HepG2 (cell line): ENCODE data around the gene GOLGA8B. TPM values are rescaled to one million over a fixed set of nuclear protein-coding genes. Genes with fewer than 3 reads are reported as not detected.
A peak's percentile ranks its signal among the peaks of the same experiment; 100 is the strongest.

ENCODE experiments used
- BCL6 ChIP-seq: IDR thresholded peaks from 2 replicates; pipeline ENCODE4 v1.6.1; 2016; ENCODE audit warnings: missing genetic modification reagents, missing compliant biosample characterization
- HMGXB3 ChIP-seq: sonication (generic); formaldehyde crosslinking; IDR thresholded peaks from 2 replicates; pipeline ENCODE4 v1.4.0; 2020; ENCODE audit warnings: missing genetic modification reagents, borderline replicate concordance
- KMT2B ChIP-seq: IDR thresholded peaks from 2 replicates; pipeline ENCODE4 v1.6.1; 2016; ENCODE audit warnings: missing genetic modification reagents, missing compliant biosample characterization
- MTA1 ChIP-seq: sonication (generic); formaldehyde crosslinking; IDR thresholded peaks from 2 replicates; pipeline ENCODE4 v1.4.0; 2020; ENCODE audit warnings: missing genetic modification reagents, mild to moderate bottlenecking, borderline replicate concordance
- NAIF1 ChIP-seq: sonication (generic); formaldehyde crosslinking; IDR thresholded peaks from 2 replicates; pipeline ENCODE4 v1.5.0; 2020; ENCODE audit warnings: mild to moderate bottlenecking, missing genetic modification reagents, borderline replicate concordance
- RNF2 ChIP-seq: fragments of 450-650 bp; conservative IDR thresholded peaks from 2 replicates; pipeline ENCODE4 v1.6.1; 2016; ENCODE audit warnings: low read depth
- SAP130 ChIP-seq: IDR thresholded peaks from 2 replicates; pipeline ENCODE4 v1.6.1; 2016; ENCODE audit warnings: low read depth
- SRY ChIP-seq: sonication (generic); formaldehyde crosslinking; IDR thresholded peaks from 2 replicates; pipeline ENCODE4 v1.8.0; 2022; ENCODE audit warnings: mild to moderate bottlenecking, missing genetic modification reagents
- TFDP2 ChIP-seq: sonication (generic); formaldehyde crosslinking; IDR thresholded peaks from 2 replicates; pipeline ENCODE4 v1.4.0; 2020; ENCODE audit warnings: missing genetic modification reagents
- YEATS4 ChIP-seq: sonication (generic); formaldehyde crosslinking; IDR thresholded peaks from 2 replicates; pipeline ENCODE4 v1.4.0; 2020; ENCODE audit warnings: missing genetic modification reagents, borderline replicate concordance
- ZBTB1 ChIP-seq: sonication (generic); formaldehyde crosslinking; IDR thresholded peaks from 2 replicates; pipeline ENCODE4 v1.4.0; 2020; ENCODE audit warnings: missing genetic modification reagents, borderline replicate concordance
- ZKSCAN5 ChIP-seq: sonication (generic); formaldehyde crosslinking; IDR thresholded peaks from 2 replicates; pipeline ENCODE4 v1.5.1; 2020; ENCODE audit warnings: mild to moderate bottlenecking, missing genetic modification reagents
- ZNF317 ChIP-seq: sonication (generic); formaldehyde crosslinking; IDR thresholded peaks from 2 replicates; pipeline ENCODE4 v1.5.0; 2020; ENCODE audit warnings: mild to moderate bottlenecking, missing genetic modification reagents
- ZNF543 ChIP-seq: sonication (generic); formaldehyde crosslinking; IDR thresholded peaks from 2 replicates; pipeline ENCODE4 v1.4.0; 2020; ENCODE audit warnings: mild to moderate bottlenecking, missing genetic modification reagents
- ZNF577 ChIP-seq: sonication (generic); formaldehyde crosslinking; IDR thresholded peaks from 2 replicates; pipeline ENCODE4 v1.4.0; 2020; ENCODE audit warnings: mild to moderate bottlenecking, low read depth, missing genetic modification reagents, borderline replicate concordance
- ZNF720 ChIP-seq: sonication (generic); formaldehyde crosslinking; IDR thresholded peaks from 2 replicates; pipeline ENCODE4 v1.4.0; 2020; ENCODE audit warnings: missing genetic modification reagents
- ZNF879 ChIP-seq: sonication (generic); formaldehyde crosslinking; IDR thresholded peaks from 2 replicates; pipeline ENCODE4 v1.8.1; 2023; ENCODE audit warnings: missing genetic modification reagents
- polyA plus RNA-seq, 8 experiments: library from polyadenylated mRNA; depleted of rRNA in 3 of 8; stranded (reverse) in 7 of 8; unstranded in 1 of 8; fragments of >200 nt; fragmentation: Illumina TruSeq in 4 of 8; extraction: Trizol in 4 of 8; gene quantifications; 2 replicates each; pipeline versions ENCODE4 v1.2.1 to v1.2.3, GENCODE V29; 2011 to 2016; ENCODE audit warnings: low read depth in 4 of 8, missing spikeins in 1 of 8, mixed read lengths in 1 of 8; ENCODE audit not compliant: insufficient read depth in 1 of 8
- total RNA-seq, 5 experiments: library from RNA; depleted of rRNA; stranded (reverse); fragments of >200 nt; fragmentation: Illumina TruSeq; extraction: Trizol; gene quantifications; 2 replicates each; pipeline ENCODE4 v1.2.3, GENCODE V29; 2016; ENCODE audit warnings: low read depth in 1 of 5
- TF ChIP-seq, protein P1 (sequence below): sonication (generic); formaldehyde crosslinking; IDR thresholded peaks from 2 replicates; pipeline ENCODE4 v1.4.0; 2020; ENCODE audit warnings: missing genetic modification reagents, borderline replicate concordance

Gene GOLGA8B
- total and polyA plus RNA-seq, 2 of the 13 experiments (the other 11 are each of a cell fraction or from before 2014, with no cell fraction given), result 38.8 to 89.0 TPM

DNA sequence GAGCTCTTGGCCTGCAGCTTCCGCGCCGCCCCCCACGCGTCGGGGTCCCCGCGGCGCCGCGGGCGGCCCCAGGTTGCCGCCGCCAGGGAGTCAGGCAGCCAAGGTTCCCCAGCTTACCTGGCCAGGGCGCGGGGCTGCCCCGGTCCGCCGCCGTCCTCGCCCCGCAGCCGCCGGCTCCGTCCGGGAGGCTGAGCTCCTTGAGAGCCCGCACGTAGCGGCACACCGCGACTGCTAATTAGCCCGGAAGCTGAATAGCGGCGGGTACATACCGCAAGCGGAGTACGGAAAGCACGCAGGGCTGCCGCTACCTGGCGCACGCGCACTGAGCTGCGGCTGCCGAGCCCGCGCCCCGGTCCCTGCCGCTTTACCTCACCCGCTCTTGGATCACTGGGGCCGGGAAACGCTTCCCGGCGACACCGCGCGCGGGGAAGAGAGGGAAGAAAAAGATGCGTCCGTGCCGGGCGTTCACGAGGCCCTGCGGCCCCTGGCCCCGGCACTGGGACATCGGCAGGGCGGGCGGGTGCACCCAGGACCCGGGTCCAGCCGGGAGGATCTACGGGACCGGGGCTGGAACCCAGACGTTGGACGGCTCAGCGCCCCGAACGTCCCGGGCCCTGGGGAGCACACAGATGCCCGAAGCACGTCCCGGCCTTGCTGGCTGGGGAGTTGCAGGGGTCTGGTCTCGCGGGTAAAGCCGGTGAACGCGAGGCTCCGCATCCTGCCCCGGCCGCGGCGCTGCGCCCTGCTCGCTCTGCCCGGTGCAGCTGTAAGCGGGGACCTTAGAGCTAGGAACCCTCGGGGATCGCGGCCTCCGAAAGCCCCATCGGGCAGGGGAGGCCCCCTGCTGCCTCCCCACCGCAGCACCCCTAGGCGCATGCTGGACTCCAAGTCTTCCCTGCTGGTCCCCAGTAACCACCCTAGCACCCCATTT is at the start of gene GOLGA8B (continued):
- TF ChIP-seq, protein P1, sequence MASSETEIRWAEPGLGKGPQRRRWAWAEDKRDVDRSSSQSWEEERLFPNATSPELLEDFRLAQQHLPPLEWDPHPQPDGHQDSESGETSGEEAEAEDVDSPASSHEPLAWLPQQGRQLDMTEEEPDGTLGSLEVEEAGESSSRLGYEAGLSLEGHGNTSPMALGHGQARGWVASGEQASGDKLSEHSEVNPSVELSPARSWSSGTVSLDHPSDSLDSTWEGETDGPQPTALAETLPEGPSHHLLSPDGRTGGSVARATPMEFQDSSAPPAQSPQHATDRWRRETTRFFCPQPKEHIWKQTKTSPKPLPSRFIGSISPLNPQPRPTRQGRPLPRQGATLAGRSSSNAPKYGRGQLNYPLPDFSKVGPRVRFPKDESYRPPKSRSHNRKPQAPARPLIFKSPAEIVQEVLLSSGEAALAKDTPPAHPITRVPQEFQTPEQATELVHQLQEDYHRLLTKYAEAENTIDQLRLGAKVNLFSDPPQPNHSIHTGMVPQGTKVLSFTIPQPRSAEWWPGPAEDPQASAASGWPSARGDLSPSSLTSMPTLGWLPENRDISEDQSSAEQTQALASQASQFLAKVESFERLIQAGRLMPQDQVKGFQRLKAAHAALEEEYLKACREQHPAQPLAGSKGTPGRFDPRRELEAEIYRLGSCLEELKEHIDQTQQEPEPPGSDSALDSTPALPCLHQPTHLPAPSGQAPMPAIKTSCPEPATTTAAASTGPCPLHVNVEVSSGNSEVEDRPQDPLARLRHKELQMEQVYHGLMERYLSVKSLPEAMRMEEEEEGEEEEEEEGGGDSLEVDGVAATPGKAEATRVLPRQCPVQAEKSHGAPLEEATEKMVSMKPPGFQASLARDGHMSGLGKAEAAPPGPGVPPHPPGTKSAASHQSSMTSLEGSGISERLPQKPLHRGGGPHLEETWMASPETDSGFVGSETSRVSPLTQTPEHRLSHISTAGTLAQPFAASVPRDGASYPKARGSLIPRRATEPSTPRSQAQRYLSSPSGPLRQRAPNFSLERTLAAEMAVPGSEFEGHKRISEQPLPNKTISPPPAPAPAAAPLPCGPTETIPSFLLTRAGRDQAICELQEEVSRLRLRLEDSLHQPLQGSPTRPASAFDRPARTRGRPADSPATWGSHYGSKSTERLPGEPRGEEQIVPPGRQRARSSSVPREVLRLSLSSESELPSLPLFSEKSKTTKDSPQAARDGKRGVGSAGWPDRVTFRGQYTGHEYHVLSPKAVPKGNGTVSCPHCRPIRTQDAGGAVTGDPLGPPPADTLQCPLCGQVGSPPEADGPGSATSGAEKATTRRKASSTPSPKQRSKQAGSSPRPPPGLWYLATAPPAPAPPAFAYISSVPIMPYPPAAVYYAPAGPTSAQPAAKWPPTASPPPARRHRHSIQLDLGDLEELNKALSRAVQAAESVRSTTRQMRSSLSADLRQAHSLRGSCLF (CRISPR knock-in tag), result peak; percentile 66; the same call in 1 of the 2 replicates
- no peak for TF ChIP-seq ZKSCAN5 (CRISPR knock-in tag)
- TF ChIP-seq SAP130 (CRISPR knock-in tag), result peak; percentile 69; the same call in 1 of the 2 replicates
- 0 out of 2 replicates have a peak, but pooled peaks have one; percentile 16 for TF ChIP-seq ZNF543 (CRISPR knock-in tag)
- no peak for TF ChIP-seq ZBTB1 (CRISPR knock-in tag)
- TF ChIP-seq YEATS4 (CRISPR knock-in tag), result peak; percentile 44; the same call in 1 of the 2 replicates
- peak; percentile 99 for TF ChIP-seq NAIF1 (CRISPR knock-in tag)
- TF ChIP-seq MTA1, result peak; percentile 14; the same call in 1 of the 2 replicates
- 0 out of 2 replicates have a peak, but pooled peaks have one; percentile 60 for TF ChIP-seq ZNF879 (CRISPR knock-in tag)
- TF ChIP-seq SRY (CRISPR knock-in tag), result no peak; the same call in 1 of the 2 replicates
- peak; percentile 9; the same call in 1 of the 2 replicates for TF ChIP-seq BCL6 (CRISPR knock-in tag)
- no peak for TF ChIP-seq ZNF720 (CRISPR knock-in tag)
- no peak for TF ChIP-seq RNF2
- TF ChIP-seq ZNF577 (CRISPR knock-in tag), result no peak
- no peak for TF ChIP-seq ZNF317
- TF ChIP-seq HMGXB3 (CRISPR knock-in tag), result 0 out of 2 replicates have a peak, but pooled peaks have one; percentile 42
- 0 out of 2 replicates have a peak, but pooled peaks have one; percentile 24 for TF ChIP-seq KMT2B (CRISPR knock-in tag)
- TF ChIP-seq TFDP2 (CRISPR knock-in tag), result peak; percentile 50; the same call in 1 of the 2 replicates
